Stimulated activated CD4-positive, alpha-beta T cell treated with anti-CD3 and anti-CD28 coated beads, Interleukin-1b, Interleukin-23, amount 100 ng/mL, for 48 hours (primary cell): ENCODE measurements around the gene OR1M1.

ENCODE experiments used
- DNase-seq: peaks from one replicate; pipeline ENCODE4 v3.0.0-alpha.2; 2020

Gene OR1M1

GRCh38 chr19:9075064-9075949 lies 11.6 kb upstream of the OR1M1 start:
- no peak for DNase-seq

- no peak for DNase-seq
Measured at GRCh38 chr19:9076901-9077300, 10.0 kb upstream of the OR1M1 start.

GRCh38 chr19:9078651-9079050 lies 8.2 kb upstream of the OR1M1 start:
- no peak for DNase-seq

DNA sequence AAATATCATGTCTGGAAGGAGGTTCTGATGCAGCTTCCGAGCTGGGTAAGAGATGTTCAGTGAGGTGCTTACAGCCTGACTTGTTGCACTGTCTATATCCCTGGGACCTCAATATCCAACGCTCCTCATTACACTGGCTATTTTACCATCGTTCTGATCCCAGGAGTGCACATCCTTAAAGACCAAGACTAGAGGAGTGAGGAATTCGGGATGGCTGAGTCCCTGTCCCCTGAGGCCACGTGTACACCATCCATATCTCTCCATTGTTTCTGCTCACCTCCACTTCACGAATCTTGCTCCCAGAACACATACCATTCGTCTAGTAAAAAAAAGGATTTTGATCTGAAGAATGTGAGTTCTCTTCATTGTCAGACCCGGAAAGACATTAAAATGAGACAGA lies 20.5 kb downstream of the OR1M1 start, which contains the start of gene OR7G2:
Gene OR7G2, minus strand, starts transcription at position 101 of the 400 bp plus-strand sequence. CDS start 4,232 bp downstream, outside the sequence.
- DNase-seq = no peak

DNA sequence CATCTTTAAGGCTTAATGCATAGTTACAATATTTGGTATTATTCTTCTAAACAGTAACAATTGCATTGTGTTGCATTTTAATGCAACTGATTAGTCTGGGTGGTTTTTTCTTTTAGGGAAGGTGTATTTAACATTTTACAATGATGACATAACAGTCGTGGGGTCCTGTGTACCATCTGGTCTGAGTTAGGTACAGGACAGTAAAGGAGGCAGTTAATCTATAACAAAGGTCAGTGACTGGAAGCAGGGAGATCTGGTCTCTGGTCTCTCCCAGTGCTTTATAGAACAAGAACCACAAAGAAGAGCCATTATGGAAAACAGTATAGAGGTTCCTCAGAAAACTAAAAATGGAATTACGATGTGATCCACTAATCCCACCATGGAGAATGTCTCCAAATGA lies 23.1 kb downstream of the OR1M1 start:
- DNase-seq = no peak

- DNase-seq = no peak
Measured at GRCh38 chr19:9115307-9115813, 28.5 kb downstream of the OR1M1 start, which contains the start of gene OR7G1. OR7G1 (minus strand) TSS chr19:9115763; CDS start chr19:9115763, 0 bp downstream.

DNA sequence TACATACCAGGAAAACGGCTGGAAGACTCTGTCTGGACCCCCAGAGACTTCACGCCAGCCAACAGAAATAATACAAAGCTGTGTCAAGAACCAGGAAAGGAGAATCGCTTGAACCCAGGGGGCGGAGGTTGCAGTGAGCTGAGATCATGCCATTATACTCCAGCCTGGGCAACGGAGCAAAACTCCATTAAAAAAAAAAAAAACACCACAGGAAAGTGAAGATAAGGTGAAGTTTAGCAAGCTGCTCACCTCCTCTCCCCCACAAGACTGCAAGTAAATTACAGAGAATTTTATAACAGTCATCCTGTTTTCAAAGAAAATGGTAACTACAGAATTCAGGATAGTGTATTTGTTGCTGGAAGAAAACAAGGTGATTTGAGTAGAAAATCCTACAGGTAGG lies 29.7 kb downstream of the OR1M1 start:
- no peak for DNase-seq

- no peak for DNase-seq
Measured at GRCh38 chr19:9126900-9127405, 40.1 kb downstream of the OR1M1 start, which contains the start of gene OR7G3. OR7G3 (minus strand) TSS chr19:9126950; CDS start chr19:9126950, 0 bp downstream.

GRCh38 chr19:9128171-9128570 lies 41.3 kb downstream of the OR1M1 start:
- no peak for DNase-seq

DNA sequence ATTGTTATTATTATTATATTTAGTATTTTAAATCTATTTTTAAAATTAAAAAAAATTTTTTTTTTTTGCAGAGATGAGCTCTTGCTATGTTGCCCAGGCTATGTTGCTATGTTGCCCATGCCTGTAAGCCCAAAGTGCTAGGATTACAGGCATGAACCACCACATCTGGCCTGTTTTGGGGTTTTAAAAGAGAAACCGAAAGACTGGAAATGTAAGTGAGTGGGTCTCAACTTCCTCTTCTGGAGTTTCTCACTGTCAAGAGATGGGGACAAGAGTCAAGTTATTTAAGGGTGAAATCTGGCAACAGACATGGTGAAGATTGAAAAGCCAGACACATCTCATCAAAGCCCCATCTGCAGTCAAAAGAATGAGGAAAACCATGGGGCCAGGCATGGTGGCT lies 44.1 kb downstream of the OR1M1 start:
- no peak for DNase-seq

DNA sequence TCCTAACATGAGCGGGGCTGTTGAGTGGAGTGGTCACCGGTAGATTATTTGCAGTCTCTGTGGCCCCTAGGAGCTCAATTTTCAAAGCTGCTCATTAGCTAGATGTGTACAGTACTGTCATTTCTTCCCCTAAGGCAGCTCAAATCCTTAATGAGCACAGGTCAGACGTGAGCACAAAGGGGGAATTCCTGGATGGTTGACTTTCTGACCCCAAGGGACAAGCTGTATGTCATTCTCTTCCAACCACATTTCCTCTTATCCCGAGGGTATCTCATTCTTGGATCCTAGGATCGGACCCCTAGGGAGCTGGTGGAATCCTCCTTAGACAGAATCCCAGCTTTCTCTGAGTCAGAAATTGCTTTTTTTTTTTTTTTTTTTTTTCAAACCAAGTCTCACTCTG lies 45.6 kb downstream of the OR1M1 start:
- DNase-seq = no peak

- no peak for DNase-seq
Measured at GRCh38 chr19:9139609-9140158, 52.8 kb downstream of the OR1M1 start.

DNA sequence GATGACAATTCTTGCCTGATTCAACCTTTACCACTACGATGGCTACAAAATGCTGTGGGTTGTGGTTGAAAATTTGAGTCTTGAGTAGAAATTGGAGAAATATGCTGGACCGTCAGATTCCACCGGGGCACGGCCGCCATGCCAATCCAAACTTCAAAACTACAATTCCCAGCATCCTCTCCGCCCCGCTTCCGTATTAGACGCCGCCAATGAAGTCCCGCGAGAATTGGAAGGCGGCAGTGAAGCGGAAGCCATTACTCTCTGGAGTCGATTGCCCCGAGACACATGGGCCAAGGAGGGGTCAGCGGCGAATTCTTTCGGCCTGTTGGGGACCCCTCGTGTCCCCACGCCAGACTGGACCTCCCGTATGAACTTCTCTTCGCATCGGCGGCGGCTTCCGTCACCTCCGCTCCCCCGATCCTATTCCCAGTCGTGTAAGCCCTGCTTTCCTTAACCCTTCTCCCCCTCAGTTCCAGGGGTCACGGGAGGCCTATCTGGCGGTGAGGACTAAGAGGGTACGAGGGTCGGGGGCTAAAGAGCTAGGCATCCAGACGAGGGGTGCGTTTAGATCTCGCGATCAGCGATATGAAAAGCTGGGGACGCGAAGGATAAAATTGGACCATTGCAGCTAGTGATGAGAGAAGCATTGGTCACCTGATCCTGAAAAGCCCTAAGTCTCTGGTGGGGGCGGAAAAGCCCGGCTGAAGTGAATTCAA lies 53.5 kb downstream of the OR1M1 start, which contains the start of gene ZNF317:
Gene ZNF317, plus strand, starts transcription at position 239 of the 716 bp plus-strand sequence. CDS start 15,620 bp downstream, outside the sequence.
- DNase-seq = peak; percentile 90

- DNase-seq = no peak
Measured at GRCh38 chr19:9144920-9145319, 58.1 kb downstream of the OR1M1 start.
